Mucosa of gallbladder (tissue), 1 donor: ENCODE results near the gene CPT1B. TPM values are rescaled to one million over a fixed set of nuclear protein-coding genes. Genes with fewer than 3 reads are reported as not detected.
"Not testable (repeated sequence)": the region's sequence is repeated elsewhere in the genome, so short reads cannot be mapped to it uniquely, and the experiment has no call there.

Experiments
- DNase-seq: peaks from one replicate; pipeline ENCODE4 v3.0.0-alpha.2; 2020; ENCODE audit warnings: low spot score
- total RNA-seq: library from RNA; stranded (reverse); gene quantifications from one replicate; pipeline ENCODE4 v1.2.1, GENCODE V29; 2021
- donor health status: DM: no; HTN: no; CAD: no.

CPT1B gene
- total RNA-seq, 1 donor from 2014 or later = 32.4 TPM

- DNase-seq = no peak
Measured at GRCh38 chr22:50609599-50609998, 31.4 kb upstream of the CPT1B start.

- DNase-seq = no peak
Measured at GRCh38 chr22:50608996-50609395, 30.8 kb upstream of the CPT1B start.

GRCh38 chr22:50608058-50608840 lies 30.0 kb upstream of the CPT1B start:
- not testable (repeated sequence) for DNase-seq

GRCh38 chr22:50607659-50608020 lies 29.4 kb upstream of the CPT1B start:
- DNase-seq = no peak

GRCh38 chr22:50606946-50607658 lies 28.9 kb upstream of the CPT1B start:
- no peak for DNase-seq

GRCh38 chr22:50606165-50606945 lies 28.1 kb upstream of the CPT1B start:
- no peak for DNase-seq

GRCh38 chr22:50605613-50606074 lies 27.4 kb upstream of the CPT1B start:
- DNase-seq = no peak

- no peak for DNase-seq
Measured at GRCh38 chr22:50605002-50605612, 26.9 kb upstream of the CPT1B start.

- no peak for DNase-seq
Measured at GRCh38 chr22:50604256-50605001, 26.2 kb upstream of the CPT1B start.

GRCh38 chr22:50603511-50604255 lies 25.5 kb upstream of the CPT1B start:
- DNase-seq = no peak

GRCh38 chr22:50602338-50602700 lies 24.1 kb upstream of the CPT1B start:
- no peak for DNase-seq

GRCh38 chr22:50601669-50602337 lies 23.6 kb upstream of the CPT1B start:
- no peak for DNase-seq

GRCh38 chr22:50600967-50601668 lies 22.9 kb upstream of the CPT1B start:
- no peak for DNase-seq

GRCh38 chr22:50600538-50600937 lies 22.3 kb upstream of the CPT1B start, which contains the start of gene MAPK8IP2:
TSS of gene MAPK8IP2 (plus strand) at chr22:50600793. CDS start at chr22:50600819, 26 bp downstream.
- no peak for DNase-seq

- peak; percentile 49 for DNase-seq
Measured at GRCh38 chr22:50599816-50600455, 21.7 kb upstream of the CPT1B start.

- no peak for DNase-seq
Measured at GRCh38 chr22:50597097-50597496, 18.9 kb upstream of the CPT1B start.

GRCh38 chr22:50595189-50595588 lies 17.0 kb upstream of the CPT1B start:
- DNase-seq = no peak

- DNase-seq = no peak
Measured at GRCh38 chr22:50587407-50587806, 9.2 kb upstream of the CPT1B start.

- DNase-seq = no peak
Measured at GRCh38 chr22:50586416-50586815, 8.2 kb upstream of the CPT1B start.
